ENCODE measurements around the gene TERB1. TPM values are rescaled to one million over a fixed set of nuclear protein-coding genes. Genes with fewer than 3 reads are reported as not detected.

The TERB1 gene
- total RNA-seq, 1 experiment from 2014 or later = not detected

GRCh38 chr16:66731101-66731500 is 70.3 kb downstream of the TERB1 start (continued):
- TF ChIP-seq EZH2 (IDR thresholded peaks at IDR 0.05) = no peak
- TF ChIP-seq YY1 (IDR thresholded peaks at IDR 0.05; ENCODE audit: extremely low read depth, insufficient replicate concordance, low read depth, low read length) = no peak
- no peak for TF ChIP-seq EGR1 (IDR thresholded peaks at IDR 0.05; ENCODE audit: low read depth)
- TF ChIP-seq SP1 (IDR thresholded peaks at IDR 0.05; ENCODE audit: low read depth) = no peak
- TF ChIP-seq TCF7L2 (IDR thresholded peaks at IDR 0.05; ENCODE audit: borderline replicate concordance, extremely low read depth, insufficient read depth, insufficient read length) = no peak
- no peak for TF ChIP-seq CEBPB (IDR thresholded peaks at IDR 0.05; ENCODE audit: low read depth)

- no peaks in the 10 kb centered on the region for H3K9me3 ChIP-seq (ENCODE audit: control insufficient read depth in 1 of 2, insufficient read depth in 1 of 2, low read depth in 1 of 2, low read length in 2 of 2)
- no peaks in the 10 kb centered on the region for H3K4me1 ChIP-seq (ENCODE audit: control insufficient read depth in 1 of 2, insufficient read depth in 2 of 2, low read length in 2 of 2)
- no peaks in the 10 kb centered on the region for H3K9me2 ChIP-seq (ENCODE audit: insufficient read depth)
- peaks cover 52 to 59% of the 10 kb centered on the region in 2 experiments for H3K36me3 ChIP-seq (ENCODE audit: control insufficient read depth in 1 of 2, insufficient read depth in 2 of 2, low read length in 2 of 2)
- no TSS peak for BruUV-seq (replicated peaks)
- TF ChIP-seq TCF7L2 (IDR thresholded peaks at IDR 0.05; ENCODE audit: borderline replicate concordance, extremely low read depth, insufficient read depth, insufficient read length) (no peak), REST (IDR thresholded peaks at IDR 0.05; ENCODE audit: low read depth) (no peak), MAX (IDR thresholded peaks at IDR 0.05) (no peak), EZH2 (IDR thresholded peaks at IDR 0.05) (no peak), ZBTB33 (IDR thresholded peaks at IDR 0.05; ENCODE audit: extremely low read depth, insufficient replicate concordance, low read length) (no peak), YY1 (IDR thresholded peaks at IDR 0.05; ENCODE audit: extremely low read depth, insufficient replicate concordance, low read depth, low read length) (no peak), EZH2phosphoT487 (IDR thresholded peaks at IDR 0.05; ENCODE audit: borderline replicate concordance) (no peak), ELF1 (IDR thresholded peaks at IDR 0.05; ENCODE audit: borderline replicate concordance, low read depth) (no peak), ATF3 (IDR thresholded peaks at IDR 0.05) (no peak), SIN3A (IDR thresholded peaks at IDR 0.05; ENCODE audit: low read depth) (no peak), ZFX (IDR thresholded peaks at IDR 0.05) (no peak), SRF (IDR thresholded peaks at IDR 0.05; ENCODE audit: low read depth) (no peak)
- no peaks in the 10 kb centered on the region for H4K20me1 ChIP-seq (ENCODE audit: insufficient read depth)
- RAD21 ChIA-PET (ENCODE audit: low non-redundant PET in 1 of 2, low total read pairs in 2 of 2, uncharacterized antibody in 2 of 2, unreplicated experiment in 2 of 2) = interaction anchor here in 1 of 2 experiments (0.9 kb wide), 1 partner anchor 8 kb away, joined by 5 read pairs; no protein-coding TSS in a partner anchor
- intact Hi-C loops (cut with micrococcal nuclease) = loop anchor here (1.0 to 10.0 kb wide), 2 partner anchors 138 to 324 kb away; no protein-coding TSS in a partner anchor
- no peak overlapping the region for H2AFZ ChIP-seq (ENCODE audit: low read depth, low read length, poor library complexity, severe bottlenecking)
- H3K4me3 ChIP-seq (replicated peaks in 1 of 2; ENCODE audit: low read depth in 1 of 2, low read length in 2 of 2) = no peak overlapping the region
- peaks cover 5% of the 10 kb centered on the region; the same call in 1 of the 2 replicates for H3K79me2 ChIP-seq (ENCODE audit: insufficient read depth, low read length)
- CTCF ChIA-PET = interaction anchor here (0.9 to 3.4 kb wide), 7 partner anchors 8 to 120 kb away, joined by 3 to 16 read pairs (median 3); partner anchors contain the start of gene DYNC1LI2
- H3K27ac ChIP-seq (ENCODE audit: low read depth, low read length) = no peak overlapping the region
- no peaks in the 10 kb centered on the region for H3K27me3 ChIP-seq (ENCODE audit: insufficient read depth, low read length)
- POLR2A ChIA-PET = no interaction called here
- H3K9ac ChIP-seq (ENCODE audit: low read length) = no peak overlapping the region
- no peak for DNase-seq (ENCODE audit: low read depth, low spot score)
- no peak for ATAC-seq
- no peak overlapping the region for H3K4me2 ChIP-seq (ENCODE audit: low read length)
These were observed 72.6 kb downstream of the TERB1 start for GRCh38 chr16:66728804-66729203.
